Measurements from ENCODE around the gene EXOC2. TPM values are rescaled to one million over a fixed set of nuclear protein-coding genes. Genes with fewer than 3 reads are reported as not detected.

EXOC2 gene
- polyA plus RNA-seq, 4 donors: 4.5 to 14.1 (median 8.8) TPM

DNA sequence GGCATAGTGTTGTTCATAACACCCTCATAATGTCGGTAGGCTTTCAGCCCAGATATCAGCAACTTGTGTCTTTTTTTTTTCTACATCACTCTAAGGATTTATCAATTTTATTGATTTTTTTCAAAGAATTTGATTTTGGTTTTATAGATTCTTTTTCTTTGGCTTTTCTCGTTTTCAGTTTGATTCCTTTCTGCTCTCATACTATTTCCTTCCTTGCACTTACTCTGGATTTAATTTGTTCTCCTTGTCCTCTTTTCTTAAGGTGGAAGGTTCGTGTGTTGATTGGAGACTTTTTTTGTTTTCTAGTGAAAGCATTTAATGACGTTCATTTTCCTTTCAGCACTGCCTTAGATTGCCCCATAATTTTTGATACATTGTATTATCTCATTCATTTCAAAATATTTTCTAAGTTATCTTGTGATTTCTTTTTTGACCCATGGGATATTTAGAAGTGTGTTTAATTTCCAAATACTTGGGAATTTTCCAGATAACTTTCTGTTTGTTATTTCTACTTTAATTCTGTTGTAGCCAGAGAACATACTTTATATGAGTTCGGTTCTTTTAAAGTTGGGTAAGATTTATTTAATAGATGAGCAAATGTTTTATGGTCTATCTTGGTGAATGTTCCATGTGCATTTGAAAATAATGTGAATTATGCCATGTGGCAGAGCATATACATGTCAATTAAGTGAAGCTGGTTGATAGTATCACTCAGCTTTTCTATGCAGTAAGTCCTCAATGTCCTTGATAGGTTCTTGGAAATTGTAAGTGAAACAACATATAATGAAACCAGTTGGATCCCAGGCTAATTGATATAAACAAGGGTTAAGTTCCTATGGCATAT is 238.6 kb downstream of the EXOC2 start:
- no peak for FAIRE-seq
- WGBS, 3 donors: 59 to 71% (median 67%) methylated on average over 5 of the region's 5 CpGs

DNA sequence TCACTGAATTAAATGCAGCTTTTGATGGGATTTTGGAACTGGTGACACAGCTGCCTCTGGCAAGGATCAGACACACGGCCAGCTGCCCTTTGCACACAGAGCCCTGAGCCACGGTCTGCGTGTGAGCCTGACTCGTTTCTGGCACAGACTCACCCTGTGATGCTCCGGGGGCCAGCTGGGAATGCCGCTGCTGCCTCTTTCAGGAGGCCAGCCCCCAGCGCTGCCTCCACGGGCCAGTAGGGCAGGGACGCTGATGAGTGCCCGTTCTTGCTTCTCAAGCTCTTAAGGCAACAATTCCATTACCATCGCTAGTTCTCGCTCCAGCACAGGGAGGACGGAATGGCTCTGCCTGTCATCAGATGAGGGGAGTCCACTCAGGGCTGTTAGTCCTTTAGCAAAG is 239.8 kb downstream of the EXOC2 start:
- WGBS, 3 donors: 60 to 69% (median 69%) methylated on average over 13 of the region's 13 CpGs
- peaks cover 0 to 5% (median 0%) of the 10 kb centered on the region in 3 donors for H3K27me3 ChIP-seq (ENCODE audit: control insufficient read depth in 3 of 3, insufficient read depth in 3 of 3, low read length in 3 of 3)
- no peak for FAIRE-seq
- H3K4me1 ChIP-seq (ENCODE audit: control insufficient read depth in 3 of 3, insufficient read depth in 2 of 3, low read depth in 1 of 3, low read length in 2 of 3): no peaks in the 10 kb centered on the region
- H3K4me3 ChIP-seq (ENCODE audit: low read depth in 1 of 3, low read length in 3 of 3): no peak overlapping the region
- no peaks in the 10 kb centered on the region for H3K9me3 ChIP-seq (ENCODE audit: control insufficient read depth in 2 of 2, insufficient read depth in 1 of 2, low read depth in 1 of 2, low read length in 1 of 2)
- no peak for DNase-seq
- no peak overlapping the region for H3K27ac ChIP-seq (ENCODE audit: low read depth in 1 of 3, low read length in 2 of 3)
- H3K36me3 ChIP-seq (ENCODE audit: control insufficient read depth in 3 of 3, insufficient read depth in 2 of 3, low read depth in 1 of 3, low read length in 3 of 3): no peaks in the 10 kb centered on the region

More for the DNA sequence above, 238.6 kb downstream of the EXOC2 start:
- Histone ChIP-seq H3K4me3 (ENCODE audit: low read depth in 1 of 3, low read length in 3 of 3) (no peak overlapping the region), H3K9me3 (ENCODE audit: control insufficient read depth in 2 of 2, insufficient read depth in 1 of 2, low read depth in 1 of 2, low read length in 1 of 2) (no peaks in the 10 kb centered on the region), H3K4me1 (ENCODE audit: control insufficient read depth in 3 of 3, insufficient read depth in 2 of 3, low read depth in 1 of 3, low read length in 2 of 3) (no peaks in the 10 kb centered on the region), H3K27ac (ENCODE audit: low read depth in 1 of 3, low read length in 2 of 3) (no peak overlapping the region), H3K36me3 (ENCODE audit: control insufficient read depth in 3 of 3, insufficient read depth in 2 of 3, low read depth in 1 of 3, low read length in 3 of 3) (no peaks in the 10 kb centered on the region), H3K27me3 (ENCODE audit: control insufficient read depth in 3 of 3, insufficient read depth in 3 of 3, low read length in 3 of 3) (peaks cover 0 to 5% (median 0%) of the 10 kb centered on the region in 3 donors)
- DNase-seq: no peak

DNA sequence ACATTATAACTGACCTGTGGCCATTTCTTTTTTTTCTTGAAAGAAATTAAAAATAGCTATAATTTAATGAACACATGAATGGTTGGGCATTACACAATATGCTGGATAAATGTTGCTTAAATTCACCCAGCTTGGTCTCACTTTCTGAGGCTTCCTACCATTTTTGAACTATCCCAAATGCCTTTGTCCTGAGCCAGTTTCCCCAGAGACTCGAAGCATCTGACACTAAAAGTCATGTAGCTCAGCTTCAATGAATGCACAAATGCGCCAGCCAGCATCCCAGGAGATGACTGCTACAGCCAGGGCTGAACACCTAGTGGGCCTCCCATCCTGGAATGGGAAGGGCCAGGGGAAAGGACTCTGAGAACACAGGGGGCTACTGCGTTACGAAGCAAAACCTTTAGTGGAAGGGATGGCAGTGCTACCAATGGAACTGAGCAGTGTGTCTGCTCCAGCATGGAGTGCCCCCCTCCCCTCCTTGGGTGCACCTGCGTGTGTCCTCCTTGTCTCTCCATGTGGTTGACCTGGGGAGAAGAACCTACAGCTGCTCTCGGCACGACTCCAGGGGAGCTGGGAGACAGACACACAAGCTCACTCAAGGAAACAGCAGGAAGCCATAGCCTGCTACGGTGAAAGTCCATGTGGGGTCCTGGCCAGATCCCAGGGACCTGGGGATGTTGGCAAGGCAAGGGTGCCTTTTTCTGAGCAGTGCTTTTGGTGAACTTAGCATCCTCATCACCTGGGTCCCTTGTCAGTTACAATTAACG is 240.5 kb downstream of the EXOC2 start:
- FAIRE-seq (no peak), DNase-seq (no peak)
- H3K27me3 ChIP-seq (ENCODE audit: control insufficient read depth in 3 of 3, insufficient read depth in 3 of 3, low read length in 3 of 3): peaks cover 0 to 5% (median 0%) of the 10 kb centered on the region in 3 donors
- H3K4me3 ChIP-seq (ENCODE audit: low read depth in 1 of 3, low read length in 3 of 3): no peak overlapping the region
- no peaks in the 10 kb centered on the region for H3K4me1 ChIP-seq (ENCODE audit: control insufficient read depth in 3 of 3, insufficient read depth in 2 of 3, low read depth in 1 of 3, low read length in 2 of 3)
- WGBS, 3 donors: 73 to 85% (median 77%) methylated on average over 9 of the region's 9 CpGs
- no peaks in the 10 kb centered on the region for H3K36me3 ChIP-seq (ENCODE audit: control insufficient read depth in 3 of 3, insufficient read depth in 2 of 3, low read depth in 1 of 3, low read length in 3 of 3)
- H3K27ac ChIP-seq (ENCODE audit: low read depth in 1 of 3, low read length in 2 of 3): no peak overlapping the region
- H3K9me3 ChIP-seq (ENCODE audit: control insufficient read depth in 2 of 2, insufficient read depth in 1 of 2, low read depth in 1 of 2, low read length in 1 of 2): no peaks in the 10 kb centered on the region

DNA sequence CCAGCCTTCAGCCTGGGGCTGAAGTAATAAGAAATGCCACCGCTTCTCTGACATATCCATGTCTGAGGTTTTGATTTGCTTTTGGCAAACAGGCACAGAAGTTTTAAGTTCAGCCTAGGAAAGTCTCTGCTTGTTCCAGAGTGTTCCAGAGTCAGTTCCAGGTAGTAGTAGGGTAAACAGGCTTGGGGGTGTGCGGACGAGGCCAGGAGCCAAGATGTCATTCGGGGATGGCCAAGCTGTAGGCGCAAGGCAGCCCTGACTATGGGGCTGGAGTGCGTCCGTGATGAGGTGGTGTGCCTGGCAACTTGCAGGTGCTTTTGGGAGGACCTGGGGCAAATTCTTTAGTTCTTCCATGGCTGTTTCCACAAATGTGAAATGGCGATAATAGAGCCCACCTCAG is 241.1 kb downstream of the EXOC2 start:
- 93 to 95% (median 94%) methylated on average over 8 of the region's 8 CpGs for WGBS, 3 donors
- DNase-seq (no peak), FAIRE-seq (no peak)
- Histone ChIP-seq H3K4me1 (ENCODE audit: control insufficient read depth in 3 of 3, insufficient read depth in 2 of 3, low read depth in 1 of 3, low read length in 2 of 3) (no peaks in the 10 kb centered on the region), H3K4me3 (ENCODE audit: low read depth in 1 of 3, low read length in 3 of 3) (no peak overlapping the region), H3K27ac (ENCODE audit: low read depth in 1 of 3, low read length in 2 of 3) (no peak overlapping the region), H3K27me3 (ENCODE audit: control insufficient read depth in 3 of 3, insufficient read depth in 3 of 3, low read length in 3 of 3) (peaks cover 0 to 5% (median 0%) of the 10 kb centered on the region in 3 donors), H3K9me3 (ENCODE audit: control insufficient read depth in 2 of 2, insufficient read depth in 1 of 2, low read depth in 1 of 2, low read length in 1 of 2) (no peaks in the 10 kb centered on the region), H3K36me3 (ENCODE audit: control insufficient read depth in 3 of 3, insufficient read depth in 2 of 3, low read depth in 1 of 3, low read length in 3 of 3) (no peaks in the 10 kb centered on the region)

DNA sequence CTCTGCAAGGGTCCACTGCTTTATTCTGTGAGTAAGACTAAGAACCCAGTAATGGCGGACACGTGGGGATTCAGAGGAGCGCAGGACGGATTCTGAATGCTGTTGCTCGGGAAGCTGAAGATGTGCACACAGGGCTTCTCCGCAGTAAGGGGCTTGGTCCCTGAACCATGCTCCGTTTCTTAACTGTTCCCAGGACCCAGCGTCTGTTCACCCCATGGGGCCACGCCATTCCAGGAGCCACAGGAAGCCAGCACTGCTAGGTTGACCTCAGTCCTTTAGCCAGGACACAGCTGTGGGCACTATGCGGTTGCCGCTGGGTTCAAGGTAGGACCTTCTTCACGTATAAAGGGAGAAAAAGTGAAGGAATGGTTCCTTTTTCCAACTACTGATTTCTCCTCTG is 241.6 kb downstream of the EXOC2 start:
- H3K36me3 ChIP-seq (ENCODE audit: control insufficient read depth in 3 of 3, insufficient read depth in 2 of 3, low read depth in 1 of 3, low read length in 3 of 3): no peaks in the 10 kb centered on the region
- H3K9me3 ChIP-seq (ENCODE audit: control insufficient read depth in 2 of 2, insufficient read depth in 1 of 2, low read depth in 1 of 2, low read length in 1 of 2): no peaks in the 10 kb centered on the region
- FAIRE-seq: no peak
- no peak for DNase-seq
- peaks cover 0 to 5% (median 0%) of the 10 kb centered on the region in 3 donors for H3K27me3 ChIP-seq (ENCODE audit: control insufficient read depth in 3 of 3, insufficient read depth in 3 of 3, low read length in 3 of 3)
- H3K27ac ChIP-seq (ENCODE audit: low read depth in 1 of 3, low read length in 2 of 3): no peak overlapping the region
- no peaks in the 10 kb centered on the region for H3K4me1 ChIP-seq (ENCODE audit: control insufficient read depth in 3 of 3, insufficient read depth in 2 of 3, low read depth in 1 of 3, low read length in 2 of 3)
- H3K4me3 ChIP-seq (ENCODE audit: low read depth in 1 of 3, low read length in 3 of 3): no peak overlapping the region
- WGBS, 3 donors: 90 to 93% (median 92%) methylated on average over 12 of the region's 12 CpGs

DNA sequence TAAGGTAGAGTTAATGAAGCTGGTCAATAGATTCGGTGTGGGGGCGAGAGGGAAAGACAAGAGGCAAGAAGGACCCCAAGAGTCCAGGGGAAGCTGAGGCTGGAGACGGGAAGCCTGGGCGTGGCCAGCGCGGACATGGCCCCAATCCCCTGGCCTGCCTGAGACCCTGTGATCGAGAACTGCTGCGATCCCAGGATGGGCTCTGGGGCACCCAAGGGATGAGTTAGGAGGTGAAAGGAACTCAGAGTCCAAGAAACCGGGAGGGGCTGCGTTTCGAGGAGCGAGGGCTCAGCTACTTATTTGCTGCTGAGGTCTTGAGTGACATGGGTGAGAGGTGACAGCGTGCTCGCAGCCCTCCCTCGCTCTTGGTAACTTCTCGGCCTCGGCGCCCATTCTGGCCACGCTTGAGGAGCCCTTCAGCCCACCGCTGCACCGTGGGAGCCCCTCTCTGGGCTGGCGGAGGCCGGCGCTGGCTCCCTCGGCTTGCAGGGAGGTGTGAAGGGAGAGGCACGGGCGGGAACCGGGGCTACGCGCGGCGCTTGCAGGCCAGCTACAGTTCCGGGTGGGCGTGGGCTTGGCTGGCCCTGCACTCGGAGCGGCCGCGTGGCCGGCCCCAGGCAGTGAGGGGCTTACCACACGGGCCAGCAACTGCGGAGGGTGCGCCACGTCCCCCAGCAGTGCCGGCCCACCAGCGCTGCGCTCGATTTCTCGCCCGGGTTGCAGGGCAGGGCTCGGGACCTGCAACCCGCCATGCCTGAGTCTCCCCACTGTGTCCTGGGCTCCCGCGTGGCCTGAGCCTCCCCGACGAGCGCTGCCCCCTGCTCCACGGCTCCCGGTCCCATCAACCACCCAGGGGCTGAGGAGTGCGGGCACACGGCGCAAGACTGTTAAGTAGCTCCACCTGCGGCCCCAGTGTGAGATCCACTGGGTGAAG is 243.2 kb downstream of the EXOC2 start:
- FAIRE-seq: no peak
- WGBS, 3 donors: 91 to 94% (median 91%) methylated on average over 53 to 62 of the region's 62 CpGs

DNA sequence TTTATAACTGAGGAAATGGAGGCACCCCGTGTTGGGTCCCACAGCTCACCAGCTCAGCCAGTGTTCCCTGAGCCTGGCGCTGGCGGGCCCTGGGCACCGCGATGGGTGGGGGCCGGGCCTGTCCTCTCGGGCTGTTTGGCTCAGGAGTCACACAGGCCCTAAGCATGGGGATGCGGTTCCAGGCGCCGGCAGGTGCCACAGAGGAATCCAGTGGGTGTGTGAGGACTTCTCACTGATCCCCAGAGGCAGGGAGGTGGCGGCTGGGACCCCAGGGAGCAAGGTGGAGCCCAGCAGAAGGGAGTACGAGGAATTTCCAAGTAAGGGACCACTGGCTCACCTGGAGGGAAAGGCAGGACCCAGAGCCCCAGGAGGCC is 243.9 kb downstream of the EXOC2 start:
- 83 to 92% (median 83%) methylated on average over 12 of the region's 12 CpGs for WGBS, 3 donors
- H3K27me3 ChIP-seq (ENCODE audit: control insufficient read depth in 3 of 3, insufficient read depth in 3 of 3, low read length in 3 of 3): peaks cover 0 to 5% (median 0%) of the 10 kb centered on the region in 3 donors
- H3K27ac ChIP-seq (ENCODE audit: low read depth in 1 of 3, low read length in 2 of 3): no peak overlapping the region
- no peak overlapping the region for H3K4me3 ChIP-seq (ENCODE audit: low read depth in 1 of 3, low read length in 3 of 3)
- no peak for DNase-seq
- FAIRE-seq: no peak
- H3K4me1 ChIP-seq (ENCODE audit: control insufficient read depth in 3 of 3, insufficient read depth in 2 of 3, low read depth in 1 of 3, low read length in 2 of 3): no peaks in the 10 kb centered on the region
- H3K36me3 ChIP-seq (ENCODE audit: control insufficient read depth in 3 of 3, insufficient read depth in 2 of 3, low read depth in 1 of 3, low read length in 3 of 3): no peaks in the 10 kb centered on the region
- H3K9me3 ChIP-seq (ENCODE audit: control insufficient read depth in 2 of 2, insufficient read depth in 1 of 2, low read depth in 1 of 2, low read length in 1 of 2): no peaks in the 10 kb centered on the region

More for the DNA sequence above, 243.2 kb downstream of the EXOC2 start:
- no peaks in the 10 kb centered on the region for H3K9me3 ChIP-seq (ENCODE audit: control insufficient read depth in 2 of 2, insufficient read depth in 1 of 2, low read depth in 1 of 2, low read length in 1 of 2)
- no peak for DNase-seq
- H3K27ac ChIP-seq (ENCODE audit: low read depth in 1 of 3, low read length in 2 of 3): no peak overlapping the region
- H3K4me3 ChIP-seq (ENCODE audit: low read depth in 1 of 3, low read length in 3 of 3): no peak overlapping the region
- H3K36me3 ChIP-seq (ENCODE audit: control insufficient read depth in 3 of 3, insufficient read depth in 2 of 3, low read depth in 1 of 3, low read length in 3 of 3): no peaks in the 10 kb centered on the region
- no peaks in the 10 kb centered on the region for H3K4me1 ChIP-seq (ENCODE audit: control insufficient read depth in 3 of 3, insufficient read depth in 2 of 3, low read depth in 1 of 3, low read length in 2 of 3)
- H3K27me3 ChIP-seq (ENCODE audit: control insufficient read depth in 3 of 3, insufficient read depth in 3 of 3, low read length in 3 of 3): peaks cover 0 to 5% (median 0%) of the 10 kb centered on the region in 3 donors

Measured in small intestine (tissue), 7 donors.